HEK293 (cell line): ENCODE data around the gene PKM.
A peak's percentile ranks its signal among the peaks of the same experiment; 100 is the strongest.

ENCODE experiments used
- KLF17 ChIP-seq: fragments of 450-650 bp; formaldehyde crosslinking; IDR thresholded peaks from 2 replicates; pipeline ENCODE4 v1.5.1; 2016; ENCODE audit warnings: missing biosample characterization, missing genetic modification characterization
- PRDM2 ChIP-seq: fragments of 450-650 bp; formaldehyde crosslinking; IDR thresholded peaks from 2 replicates; pipeline ENCODE4 v1.5.1; 2016; ENCODE audit warnings: missing biosample characterization, missing genetic modification characterization, borderline replicate concordance
- SP3 ChIP-seq: fragments of 450-650 bp; formaldehyde crosslinking; IDR thresholded peaks from 2 replicates; pipeline ENCODE4 v1.5.1; 2016; ENCODE audit warnings: missing biosample characterization, missing genetic modification characterization
- TRIM28 ChIP-seq: IDR thresholded peaks from 2 replicates; pipeline ENCODE4 v1.6.1; 2011; ENCODE audit warnings: low read length, control low read depth, borderline replicate concordance
- YY2 ChIP-seq: fragments of 450-650 bp; formaldehyde crosslinking; IDR thresholded peaks from 2 replicates; pipeline ENCODE4 v1.5.1; 2016; ENCODE audit warnings: missing biosample characterization, missing genetic modification characterization
- ZBTB17 ChIP-seq: fragments of 450-650 bp; formaldehyde crosslinking; IDR thresholded peaks from 2 replicates; pipeline ENCODE4 v1.5.1; 2016; ENCODE audit warnings: missing biosample characterization, missing genetic modification characterization
- ZBTB21 ChIP-seq: fragments of 450-650 bp; formaldehyde crosslinking; IDR thresholded peaks from 2 replicates; pipeline ENCODE4 v1.5.1; 2017; ENCODE audit warnings: missing biosample characterization, missing genetic modification characterization
- ZNF10 ChIP-seq: fragments of 450-650 bp; formaldehyde crosslinking; IDR thresholded peaks from 2 replicates; pipeline ENCODE4 v1.5.1; 2017; ENCODE audit warnings: missing biosample characterization, missing genetic modification characterization
- ZNF114 ChIP-seq: fragments of 450-650 bp; formaldehyde crosslinking; IDR thresholded peaks from 2 replicates; pipeline ENCODE4 v1.5.0; 2017; ENCODE audit warnings: missing biosample characterization, missing genetic modification characterization
- ZNF121 ChIP-seq: fragments of 450-650 bp; formaldehyde crosslinking; IDR thresholded peaks from 2 replicates; pipeline ENCODE4 v1.5.1; 2016; ENCODE audit warnings: missing biosample characterization, missing genetic modification characterization
- ZNF169 ChIP-seq: fragments of 450-650 bp; formaldehyde crosslinking; IDR thresholded peaks from 2 replicates; pipeline ENCODE4 v1.5.1; 2016; ENCODE audit warnings: missing biosample characterization, missing genetic modification characterization
- ZNF174 ChIP-seq: fragments of 450-650 bp; formaldehyde crosslinking; IDR thresholded peaks from 2 replicates; pipeline ENCODE4 v1.5.0; 2017; ENCODE audit warnings: missing biosample characterization, mild to moderate bottlenecking, missing genetic modification characterization
- ZNF184 ChIP-seq: fragments of 450-650 bp; IDR thresholded peaks from 2 replicates; pipeline ENCODE4 v1.5.1; 2018; ENCODE audit warnings: missing biosample characterization, mild to moderate bottlenecking, missing genetic modification characterization
- ZNF211 ChIP-seq: fragments of 450-650 bp; formaldehyde crosslinking; IDR thresholded peaks from 2 replicates; pipeline ENCODE4 v1.5.1; 2016; ENCODE audit warnings: low read depth, missing biosample characterization, missing genetic modification characterization
- ZNF214 ChIP-seq: fragments of 450-650 bp; formaldehyde crosslinking; IDR thresholded peaks from 2 replicates; pipeline ENCODE4 v1.5.1; 2017; ENCODE audit warnings: missing biosample characterization, mild to moderate bottlenecking, missing genetic modification characterization, borderline replicate concordance
- ZNF24 ChIP-seq: fragments of 450-650 bp; formaldehyde crosslinking; IDR thresholded peaks from 2 replicates; pipeline ENCODE4 v1.5.1; 2016; ENCODE audit warnings: missing biosample characterization, missing genetic modification characterization
- ZNF311 ChIP-seq: fragments of 450-650 bp; formaldehyde crosslinking; IDR thresholded peaks from 2 replicates; pipeline ENCODE4 v1.5.1; 2017; ENCODE audit warnings: missing biosample characterization, missing genetic modification characterization, borderline replicate concordance
- ZNF354C ChIP-seq: fragments of 450-650 bp; formaldehyde crosslinking; IDR thresholded peaks from 2 replicates; pipeline ENCODE4 v1.5.1; 2016; ENCODE audit warnings: missing biosample characterization, missing genetic modification characterization, low read depth, borderline replicate concordance
- ZNF362 ChIP-seq: fragments of 450-650 bp; formaldehyde crosslinking; IDR thresholded peaks from 2 replicates; pipeline ENCODE4 v1.5.1; 2016; ENCODE audit warnings: missing biosample characterization, missing genetic modification characterization
- ZNF404 ChIP-seq: fragments of 450-650 bp; formaldehyde crosslinking; IDR thresholded peaks from 2 replicates; pipeline ENCODE4 v1.5.1; 2017; ENCODE audit warnings: missing biosample characterization, missing genetic modification characterization
- ZNF416 ChIP-seq: fragments of 450-650 bp; formaldehyde crosslinking; IDR thresholded peaks from 2 replicates; pipeline ENCODE4 v1.5.1; 2016; ENCODE audit warnings: missing biosample characterization, missing genetic modification characterization
- ZNF626 ChIP-seq: fragments of 450-650 bp; sonication (Bioruptor Pico); formaldehyde crosslinking; IDR thresholded peaks from 2 replicates; pipeline ENCODE4 v1.5.1; 2018; ENCODE audit warnings: missing biosample characterization, missing genetic modification characterization, inconsistent platforms
- ZNF791 ChIP-seq: fragments of 450-650 bp; formaldehyde crosslinking; IDR thresholded peaks from 2 replicates; pipeline ENCODE4 v1.5.1; 2016; ENCODE audit warnings: missing biosample characterization, missing genetic modification characterization
- ZSCAN16 ChIP-seq: fragments of 450-650 bp; formaldehyde crosslinking; IDR thresholded peaks from 2 replicates; pipeline ENCODE4 v1.5.1; 2016; ENCODE audit warnings: missing biosample characterization, missing genetic modification characterization
- ZSCAN4 ChIP-seq: fragments of 450-650 bp; formaldehyde crosslinking; IDR thresholded peaks from 2 replicates; pipeline ENCODE4 v1.5.1; 2017; ENCODE audit warnings: missing biosample characterization, missing genetic modification characterization
- TF ChIP-seq, protein P1 (sequence below): fragments of 450-650 bp; IDR thresholded peaks from 2 replicates; pipeline ENCODE4 v1.5.1; 2018; ENCODE audit warnings: missing biosample characterization, mild to moderate bottlenecking, missing genetic modification characterization

Gene PKM

DNA sequence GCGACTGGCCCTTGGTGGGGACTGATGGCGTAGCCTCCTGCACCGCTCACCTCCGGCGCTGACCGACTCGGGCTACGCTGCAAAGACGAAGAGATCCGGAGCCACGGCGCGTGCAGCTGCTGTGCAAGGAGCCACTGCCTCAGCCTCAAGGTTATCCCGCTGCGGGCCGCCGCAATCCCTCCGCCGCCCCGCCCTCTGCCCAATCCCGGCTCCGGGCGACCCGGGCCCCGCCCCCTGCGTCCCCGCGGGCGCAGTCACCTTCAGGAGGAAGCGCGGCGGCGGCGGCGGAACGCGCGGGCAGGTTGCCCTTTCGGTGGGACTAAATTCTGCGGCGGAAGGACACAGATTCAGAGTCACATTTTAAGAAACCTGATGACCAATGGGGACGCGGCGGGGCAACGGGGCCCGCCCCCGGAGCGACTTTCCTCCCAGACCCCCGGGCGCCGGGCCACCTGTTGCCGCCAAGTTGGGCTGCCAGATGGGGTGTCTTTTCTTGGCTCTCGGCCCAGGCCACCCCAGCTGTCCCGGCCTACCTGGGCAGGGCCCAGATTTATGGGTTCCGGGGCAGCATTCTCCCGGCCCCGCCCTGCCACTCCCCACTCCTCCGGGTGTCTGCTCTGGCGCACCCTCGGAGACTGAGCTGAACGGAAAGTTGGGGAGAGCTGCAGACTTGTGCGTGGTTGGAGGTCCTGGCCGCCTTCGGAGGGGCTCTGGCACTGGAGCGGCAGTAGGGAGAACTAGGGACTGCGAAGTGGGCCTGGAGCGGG is at the start of gene PKM (continued):
- TF ChIP-seq PRDM2 (tag by site-specific recombination) (no peak), YY2 (tag by site-specific recombination) (peak; percentile 59; the same call in 1 of the 2 replicates), ZBTB17 (tag by site-specific recombination) (peak; percentile 7; the same call in 1 of the 2 replicates), ZNF362 (tag by site-specific recombination) (no peak), KLF17 (tag by site-specific recombination) (peak; percentile 97), ZNF24 (tag by site-specific recombination) (peak; percentile 86), ZNF184 (tag by site-specific recombination) (no peak; the same call in none of the 2 replicates), ZNF311 (tag by site-specific recombination) (no peak), ZSCAN4 (no peak), ZNF121 (tag by site-specific recombination) (no peak; the same call in 1 of the 2 replicates), ZSCAN16 (0 out of 2 replicates have a peak, but pooled peaks have one; percentile 11), ZNF626 (tag by site-specific recombination) (no peak), ZNF211 (no peak), ZNF791 (tag by site-specific recombination) (no peak), ZNF416 (tag by site-specific recombination) (no peak), ZNF354C (tag by site-specific recombination) (no peak), ZBTB21 (tag by site-specific recombination) (no peak; the same call in 1 of the 2 replicates), ZNF10 (tag by site-specific recombination) (peak; percentile 75), ZNF114 (tag by site-specific recombination) (no peak), TRIM28 (peak; percentile 37; the same call in 1 of the 2 replicates), ZNF214 (tag by site-specific recombination) (no peak), ZNF404 (tag by site-specific recombination) (no peak), ZNF169 (tag by site-specific recombination) (no peak), SP3 (peak; percentile 98), ZNF174 (no peak)
- TF ChIP-seq, protein P1, sequence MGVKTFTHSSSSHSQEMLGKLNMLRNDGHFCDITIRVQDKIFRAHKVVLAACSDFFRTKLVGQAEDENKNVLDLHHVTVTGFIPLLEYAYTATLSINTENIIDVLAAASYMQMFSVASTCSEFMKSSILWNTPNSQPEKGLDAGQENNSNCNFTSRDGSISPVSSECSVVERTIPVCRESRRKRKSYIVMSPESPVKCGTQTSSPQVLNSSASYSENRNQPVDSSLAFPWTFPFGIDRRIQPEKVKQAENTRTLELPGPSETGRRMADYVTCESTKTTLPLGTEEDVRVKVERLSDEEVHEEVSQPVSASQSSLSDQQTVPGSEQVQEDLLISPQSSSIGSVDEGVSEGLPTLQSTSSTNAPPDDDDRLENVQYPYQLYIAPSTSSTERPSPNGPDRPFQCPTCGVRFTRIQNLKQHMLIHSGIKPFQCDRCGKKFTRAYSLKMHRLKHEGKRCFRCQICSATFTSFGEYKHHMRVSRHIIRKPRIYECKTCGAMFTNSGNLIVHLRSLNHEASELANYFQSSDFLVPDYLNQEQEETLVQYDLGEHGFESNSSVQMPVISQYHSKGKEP (tag by site-specific recombination), result peak; percentile 79
